Fibroblast of lung (primary cell): ENCODE data around the gene CEP128. TPM values are rescaled to one million over a fixed set of nuclear protein-coding genes. Genes with fewer than 3 reads are reported as not detected.

Experiments
- DNase-seq, 2 donors: peaks; one replicate each; pipeline versions ENCODE4 v3.0.0 to v3.0.0-alpha.2; 2010; ENCODE audit warnings: low read depth in 2 of 2
- H2AFZ ChIP-seq: 2 replicates; pipeline ENCODE4 v1.5.1; 2012; ENCODE audit warnings: low read length, control low read depth, inconsistent platforms
- H3K27ac ChIP-seq: 2 replicates; pipeline ENCODE4 v1.5.1; 2011; ENCODE audit warnings: low read length, control low read depth; ENCODE audit not compliant: insufficient read depth
- H3K27me3 ChIP-seq: 2 replicates; pipeline ENCODE4 v1.5.1; 2011; ENCODE audit warnings: mild to moderate bottlenecking, low read length; ENCODE audit not compliant: control insufficient read depth, insufficient read depth
- H3K36me3 ChIP-seq: 2 replicates; pipeline ENCODE4 v1.5.1; 2011; ENCODE audit warnings: low read length; ENCODE audit not compliant: control insufficient read depth, insufficient read depth
- H3K4me1 ChIP-seq: 2 replicates; pipeline ENCODE4 v1.5.1; 2011; ENCODE audit warnings: low read length; ENCODE audit not compliant: control insufficient read depth, insufficient read depth; ENCODE audit errors: extremely low read depth
- H3K4me2 ChIP-seq: 2 replicates; pipeline ENCODE4 v1.5.1; 2011; ENCODE audit warnings: low read length, control low read depth; ENCODE audit not compliant: insufficient read depth; ENCODE audit errors: extremely low read depth
- H3K4me3 ChIP-seq, 4 experiments: fragments of 200-600 bp in 1 of 4; sonication (generic) in 1 of 4; replicated peaks in 1 of 4; 2 replicates each; pipeline ENCODE4 v1.5.1; 2011 to 2016; ENCODE audit warnings: low read length in 4 of 4, low read depth in 3 of 4, mild to moderate bottlenecking in 3 of 4, control low read depth in 2 of 4, inconsistent platforms in 1 of 4, mixed read lengths in 1 of 4; ENCODE audit not compliant: insufficient read depth in 1 of 4; ENCODE audit errors: control extremely low read depth in 1 of 4
- H3K79me2 ChIP-seq: 2 replicates; pipeline ENCODE4 v1.5.1; 2012; ENCODE audit warnings: mild to moderate bottlenecking, low read length, inconsistent platforms; ENCODE audit not compliant: control insufficient read depth, insufficient read depth
- H3K9ac ChIP-seq: 2 replicates; pipeline ENCODE4 v1.5.1; 2011; ENCODE audit warnings: mild to moderate bottlenecking, low read length, control low read depth; ENCODE audit not compliant: insufficient read depth
- H3K9me3 ChIP-seq: 2 replicates; pipeline ENCODE4 v1.5.1; 2012; ENCODE audit warnings: low read depth, low read length; ENCODE audit not compliant: control insufficient read depth, insufficient read depth
- H4K20me1 ChIP-seq: 2 replicates; pipeline ENCODE4 v1.5.1; 2011; ENCODE audit warnings: low read length; ENCODE audit not compliant: control insufficient read depth, insufficient read depth; ENCODE audit errors: extremely low read depth
- EZH2 ChIP-seq: IDR thresholded peaks from 2 replicates; pipeline ENCODE4 v1.5.1; 2012; ENCODE audit warnings: low read length, control low read depth, mild to moderate bottlenecking; ENCODE audit errors: missing control alignments
- polyA plus RNA-seq, 2 donors: library from polyadenylated mRNA; depleted of rRNA in 1 of 2; stranded (reverse) in 1 of 2; unstranded in 1 of 2; fragments of >200 nt; gene quantifications; 2 replicates each; pipeline ENCODE4 v1.2.1, GENCODE V29; 2011 to 2012; ENCODE audit warnings: missing spikeins in 1 of 2
- total RNA-seq: library from RNA; depleted of rRNA; stranded (reverse); fragments of >200 nt; gene quantifications from 2 replicates; pipeline ENCODE4 v1.2.1, GENCODE V29; 2014
- TF ChIP-seq, protein P1 (sequence below), 2 donors: IDR thresholded peaks in 1 of 2; conservative IDR thresholded peaks in 1 of 2; 1 replicate in 1 of 2; 2 replicates in 1 of 2; pipeline ENCODE4 v1.5.1; 2011 to 2012; ENCODE audit warnings: low read length in 2 of 2, control low read depth in 1 of 2, inconsistent platforms in 1 of 2, low read depth in 1 of 2, mild to moderate bottlenecking in 1 of 2

The CEP128 gene
- total and polyA plus RNA-seq, 2 donors (not counting 1 experiment from before 2014, with no cell fraction given), result 1.3 to 7.8 TPM

DNA sequence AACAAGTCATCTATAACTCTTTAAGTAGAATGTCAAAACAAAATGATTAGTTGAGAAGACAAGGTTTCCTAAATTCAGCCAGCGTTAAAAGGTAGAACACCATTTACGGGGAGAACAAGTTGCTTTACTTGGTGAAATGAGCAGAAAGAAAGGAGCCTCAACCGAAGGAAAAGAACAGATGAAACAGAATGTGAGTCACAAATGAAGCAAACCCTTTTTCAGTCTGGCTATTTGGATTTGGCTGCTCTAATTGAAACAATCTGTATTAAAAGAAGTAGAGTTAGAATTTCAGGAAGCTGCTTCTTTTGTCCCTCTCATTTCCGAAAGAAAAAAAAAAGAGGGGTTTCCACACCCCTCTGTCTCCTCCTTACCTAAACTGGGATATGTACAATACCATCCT lies 34.6 kb downstream of the CEP128 start:
- no peak overlapping the region for H2AFZ ChIP-seq
- no peak overlapping the region for H3K4me2 ChIP-seq
- no peak overlapping the region for H3K9ac ChIP-seq
- H3K27ac ChIP-seq, result no peak overlapping the region
- no peaks in the 10 kb centered on the region for H3K9me3 ChIP-seq
- no peak for TF ChIP-seq EZH2
- TF ChIP-seq, protein P1, sequence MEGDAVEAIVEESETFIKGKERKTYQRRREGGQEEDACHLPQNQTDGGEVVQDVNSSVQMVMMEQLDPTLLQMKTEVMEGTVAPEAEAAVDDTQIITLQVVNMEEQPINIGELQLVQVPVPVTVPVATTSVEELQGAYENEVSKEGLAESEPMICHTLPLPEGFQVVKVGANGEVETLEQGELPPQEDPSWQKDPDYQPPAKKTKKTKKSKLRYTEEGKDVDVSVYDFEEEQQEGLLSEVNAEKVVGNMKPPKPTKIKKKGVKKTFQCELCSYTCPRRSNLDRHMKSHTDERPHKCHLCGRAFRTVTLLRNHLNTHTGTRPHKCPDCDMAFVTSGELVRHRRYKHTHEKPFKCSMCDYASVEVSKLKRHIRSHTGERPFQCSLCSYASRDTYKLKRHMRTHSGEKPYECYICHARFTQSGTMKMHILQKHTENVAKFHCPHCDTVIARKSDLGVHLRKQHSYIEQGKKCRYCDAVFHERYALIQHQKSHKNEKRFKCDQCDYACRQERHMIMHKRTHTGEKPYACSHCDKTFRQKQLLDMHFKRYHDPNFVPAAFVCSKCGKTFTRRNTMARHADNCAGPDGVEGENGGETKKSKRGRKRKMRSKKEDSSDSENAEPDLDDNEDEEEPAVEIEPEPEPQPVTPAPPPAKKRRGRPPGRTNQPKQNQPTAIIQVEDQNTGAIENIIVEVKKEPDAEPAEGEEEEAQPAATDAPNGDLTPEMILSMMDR (conservative IDR thresholded peaks at IDR 0.05 in 1 of 2, IDR thresholded peaks at IDR 0.05 in 1 of 2; ENCODE audit: low read depth in 1 of 2, low read length in 2 of 2), result no peak
- H3K4me1 ChIP-seq, result no peaks in the 10 kb centered on the region
- no peak overlapping the region for H3K4me3 ChIP-seq
- H3K36me3 ChIP-seq, result no peaks in the 10 kb centered on the region
- H3K27me3 ChIP-seq, result no peaks in the 10 kb centered on the region
- peak in 1 of 2 donors; percentile 13 for DNase-seq
- H4K20me1 ChIP-seq, result no peaks in the 10 kb centered on the region
- no peaks in the 10 kb centered on the region for H3K79me2 ChIP-seq

DNA sequence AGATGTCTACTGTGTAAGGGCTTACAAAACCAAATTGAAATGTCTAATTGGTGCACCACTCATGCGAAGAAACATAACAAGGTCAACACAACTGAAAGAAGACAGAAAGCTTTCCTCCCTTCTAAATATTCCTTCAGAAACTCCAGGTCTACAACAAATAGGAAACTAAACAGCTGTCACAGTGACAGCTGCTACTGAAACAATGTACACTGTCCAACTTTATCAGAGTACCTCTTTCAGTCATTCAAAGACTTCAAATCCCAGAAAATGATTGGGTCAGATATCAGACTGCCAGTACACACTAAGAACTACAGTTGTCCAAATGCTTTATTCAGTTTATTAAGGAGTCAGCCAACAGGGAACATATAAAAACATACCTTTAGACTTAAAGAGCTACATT lies 35.2 kb downstream of the CEP128 start:
- Histone ChIP-seq H2AFZ (no peak overlapping the region), H4K20me1 (no peaks in the 10 kb centered on the region), H3K27ac (no peak overlapping the region), H3K9me3 (no peaks in the 10 kb centered on the region), H3K4me2 (no peak overlapping the region), H3K4me1 (no peaks in the 10 kb centered on the region), H3K36me3 (no peaks in the 10 kb centered on the region), H3K4me3 (no peak overlapping the region), H3K27me3 (no peaks in the 10 kb centered on the region), H3K9ac (no peak overlapping the region), H3K79me2 (no peaks in the 10 kb centered on the region)
- TF ChIP-seq, protein P1 (conservative IDR thresholded peaks at IDR 0.05 in 1 of 2, IDR thresholded peaks at IDR 0.05 in 1 of 2; ENCODE audit: low read depth in 1 of 2, low read length in 2 of 2), result no peak
- no peak for TF ChIP-seq EZH2
- no peak for DNase-seq

DNA sequence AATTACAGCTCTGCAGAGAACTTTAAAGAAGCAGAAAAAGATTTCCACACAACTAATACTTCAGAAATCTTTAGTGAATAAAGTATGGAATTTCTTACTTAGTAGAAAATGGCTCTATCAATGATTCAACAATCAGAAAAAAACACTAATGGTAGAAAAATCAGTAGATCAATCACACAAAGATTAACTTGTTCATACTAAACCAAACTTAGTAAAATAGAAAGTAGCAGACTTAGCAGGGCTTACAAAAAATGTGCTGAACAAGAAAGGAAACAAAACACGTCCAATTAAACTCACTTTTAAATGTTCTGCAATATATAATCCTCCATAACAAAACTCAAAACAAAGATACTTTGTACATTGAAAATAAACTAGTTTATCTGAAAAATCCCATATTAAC lies 38.9 kb downstream of the CEP128 start:
- no peaks in the 10 kb centered on the region for H3K27me3 ChIP-seq

More for the DNA sequence above, 38.9 kb downstream of the CEP128 start:
- Histone ChIP-seq H3K4me1 (no peaks in the 10 kb centered on the region), H3K27ac (no peak overlapping the region), H3K4me2 (no peak overlapping the region), H2AFZ (no peak overlapping the region), H3K4me3 (no peak overlapping the region), H3K36me3 (no peaks in the 10 kb centered on the region), H4K20me1 (no peaks in the 10 kb centered on the region), H3K9ac (no peak overlapping the region), H3K9me3 (no peaks in the 10 kb centered on the region), H3K79me2 (no peaks in the 10 kb centered on the region)
- TF ChIP-seq EZH2, result no peak
- TF ChIP-seq, protein P1 (conservative IDR thresholded peaks at IDR 0.05 in 1 of 2, IDR thresholded peaks at IDR 0.05 in 1 of 2; ENCODE audit: low read depth in 1 of 2, low read length in 2 of 2), result no peak
- DNase-seq, result no peak
